ENCODE data around the gene NELFCD. TPM values are rescaled to one million over a fixed set of nuclear protein-coding genes. Genes with fewer than 3 reads are reported as not detected.

Gene NELFCD
- total and polyA plus RNA-seq, 10 of the 15 experiments (the other 5 are each of a cell fraction or from before 2014, with no cell fraction given) = 8.9 to 109 (median 82.9) TPM

DNA sequence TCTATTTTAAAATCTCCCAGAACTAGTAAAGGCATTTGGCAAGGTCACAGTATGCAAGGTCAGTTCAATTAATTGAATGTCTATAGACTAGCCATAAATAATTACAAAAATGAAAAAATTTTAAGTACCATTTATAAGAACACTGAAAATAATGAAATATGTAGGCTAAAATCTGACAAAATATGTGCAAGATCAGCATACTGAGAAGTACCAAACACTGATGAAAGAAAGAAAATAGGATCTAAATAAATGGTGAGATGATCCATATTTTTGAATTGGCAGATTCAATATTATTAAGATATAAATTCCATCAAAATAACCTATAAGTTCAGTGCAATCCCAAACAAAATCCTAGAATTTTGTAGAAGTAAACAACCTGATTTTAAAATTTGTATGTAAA is 28.0 kb upstream of the NELFCD start:
- H3K27me3 ChIP-seq (replicated peaks in 1 of 2; ENCODE audit: control insufficient read depth in 2 of 2, insufficient read depth in 2 of 2, low read length in 1 of 2) = no peaks in the 10 kb centered on the region
- ChIA-PET RAD21 (ENCODE audit: unreplicated experiment) (no interaction called here), CTCF (no interaction called here), POLR2A (no interaction called here), SMC1A (ENCODE audit: uncharacterized antibody, unreplicated experiment) (no interaction called here)
- H3K4me2 ChIP-seq (ENCODE audit: control insufficient read depth, insufficient read depth) = no peak overlapping the region
- ATAC-seq = no peak
- H3K36me3 ChIP-seq (ENCODE audit: control insufficient read depth in 2 of 2, insufficient read depth in 2 of 2, low read length in 1 of 2) = no peaks in the 10 kb centered on the region
- no peaks in the 10 kb centered on the region for H3K9me3 ChIP-seq (replicated peaks; ENCODE audit: control insufficient read depth, insufficient read depth, low read length)
- no peak for TF ChIP-seq ZNF24 (IDR thresholded peaks at IDR 0.05)
- no peak for TF ChIP-seq CBX5 (IDR thresholded peaks at IDR 0.05; ENCODE audit: low read depth)
- TF ChIP-seq NR2C2 (IDR thresholded peaks at IDR 0.05; ENCODE audit: borderline replicate concordance, control insufficient read depth, insufficient read length, low read depth) = no peak
- TF ChIP-seq IRF4 (IDR thresholded peaks at IDR 0.05; ENCODE audit: low read depth, low read length) = no peak
- TF ChIP-seq, protein P1, sequence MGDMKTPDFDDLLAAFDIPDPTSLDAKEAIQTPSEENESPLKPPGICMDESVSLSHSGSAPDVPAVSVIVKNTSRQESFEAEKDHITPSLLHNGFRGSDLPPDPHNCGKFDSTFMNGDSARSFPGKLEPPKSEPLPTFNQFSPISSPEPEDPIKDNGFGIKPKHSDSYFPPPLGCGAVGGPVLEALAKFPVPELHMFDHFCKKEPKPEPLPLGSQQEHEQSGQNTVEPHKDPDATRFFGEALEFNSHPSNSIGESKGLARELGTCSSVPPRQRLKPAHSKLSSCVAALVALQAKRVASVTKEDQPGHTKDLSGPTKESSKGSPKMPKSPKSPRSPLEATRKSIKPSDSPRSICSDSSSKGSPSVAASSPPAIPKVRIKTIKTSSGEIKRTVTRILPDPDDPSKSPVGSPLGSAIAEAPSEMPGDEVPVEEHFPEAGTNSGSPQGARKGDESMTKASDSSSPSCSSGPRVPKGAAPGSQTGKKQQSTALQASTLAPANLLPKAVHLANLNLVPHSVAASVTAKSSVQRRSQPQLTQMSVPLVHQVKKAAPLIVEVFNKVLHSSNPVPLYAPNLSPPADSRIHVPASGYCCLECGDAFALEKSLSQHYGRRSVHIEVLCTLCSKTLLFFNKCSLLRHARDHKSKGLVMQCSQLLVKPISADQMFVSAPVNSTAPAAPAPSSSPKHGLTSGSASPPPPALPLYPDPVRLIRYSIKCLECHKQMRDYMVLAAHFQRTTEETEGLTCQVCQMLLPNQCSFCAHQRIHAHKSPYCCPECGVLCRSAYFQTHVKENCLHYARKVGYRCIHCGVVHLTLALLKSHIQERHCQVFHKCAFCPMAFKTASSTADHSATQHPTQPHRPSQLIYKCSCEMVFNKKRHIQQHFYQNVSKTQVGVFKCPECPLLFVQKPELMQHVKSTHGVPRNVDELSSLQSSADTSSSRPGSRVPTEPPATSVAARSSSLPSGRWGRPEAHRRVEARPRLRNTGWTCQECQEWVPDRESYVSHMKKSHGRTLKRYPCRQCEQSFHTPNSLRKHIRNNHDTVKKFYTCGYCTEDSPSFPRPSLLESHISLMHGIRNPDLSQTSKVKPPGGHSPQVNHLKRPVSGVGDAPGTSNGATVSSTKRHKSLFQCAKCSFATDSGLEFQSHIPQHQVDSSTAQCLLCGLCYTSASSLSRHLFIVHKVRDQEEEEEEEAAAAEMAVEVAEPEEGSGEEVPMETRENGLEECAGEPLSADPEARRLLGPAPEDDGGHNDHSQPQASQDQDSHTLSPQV (IDR thresholded peaks at IDR 0.05) = no peak
- TF ChIP-seq KLF5 (IDR thresholded peaks at IDR 0.05; ENCODE audit: partially characterized antibody) = no peak
- no peak for TF ChIP-seq YBX1 (IDR thresholded peaks at IDR 0.05)
- no peak for TF ChIP-seq ZNF274 (IDR thresholded peaks at IDR 0.05; ENCODE audit: insufficient read depth, insufficient read length)
- TF ChIP-seq, protein P2, sequence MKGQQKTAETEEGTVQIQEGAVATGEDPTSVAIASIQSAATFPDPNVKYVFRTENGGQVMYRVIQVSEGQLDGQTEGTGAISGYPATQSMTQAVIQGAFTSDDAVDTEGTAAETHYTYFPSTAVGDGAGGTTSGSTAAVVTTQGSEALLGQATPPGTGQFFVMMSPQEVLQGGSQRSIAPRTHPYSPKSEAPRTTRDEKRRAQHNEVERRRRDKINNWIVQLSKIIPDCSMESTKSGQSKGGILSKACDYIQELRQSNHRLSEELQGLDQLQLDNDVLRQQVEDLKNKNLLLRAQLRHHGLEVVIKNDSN (IDR thresholded peaks at IDR 0.05; ENCODE audit: borderline replicate concordance, extremely low read length, insufficient read depth, low read depth, low read length) = no peak
- TF ChIP-seq ATF7 (IDR thresholded peaks at IDR 0.05; ENCODE audit: low read depth) = no peak
- TF ChIP-seq CBX3 (IDR thresholded peaks at IDR 0.05; ENCODE audit: borderline replicate concordance, low read depth) = no peak
- TF ChIP-seq CHD2 (IDR thresholded peaks at IDR 0.05; ENCODE audit: borderline replicate concordance, low read depth, low read length) = no peak
- no peak for TF ChIP-seq FOS (IDR thresholded peaks at IDR 0.05; ENCODE audit: borderline replicate concordance, extremely low read depth, insufficient read length)
- TF ChIP-seq SMAD5 (IDR thresholded peaks at IDR 0.05; ENCODE audit: low read depth) = no peak
- TF ChIP-seq NBN (IDR thresholded peaks at IDR 0.05) = no peak
- TF ChIP-seq SIX5 (IDR thresholded peaks at IDR 0.05; ENCODE audit: low read depth, low read length, severe bottlenecking) = no peak
- TF ChIP-seq ZNF622 (IDR thresholded peaks at IDR 0.05) = no peak
- no peak for TF ChIP-seq TCF7 (IDR thresholded peaks at IDR 0.05; ENCODE audit: borderline replicate concordance)
- H3K9ac ChIP-seq (ENCODE audit: control insufficient read depth, insufficient read depth, low read length) = no peak overlapping the region
- no peak overlapping the region for H2AFZ ChIP-seq (ENCODE audit: control insufficient read depth, low read depth, low read length)
- H3K4me1 ChIP-seq (ENCODE audit: control insufficient read depth, insufficient read depth, low read length) = no peaks in the 10 kb centered on the region
- DNase-seq (ENCODE audit: low read depth, low spot score) = no peak
- no peak overlapping the region for H3K4me3 ChIP-seq
- in situ Hi-C loops (cut with MboI) (no loop called here), intact Hi-C loops (cut with micrococcal nuclease; ENCODE audit: unreplicated experiment) (no loop called here)
- no peak for FAIRE-seq
- no peaks in the 10 kb centered on the region for H4K20me1 ChIP-seq (ENCODE audit: control insufficient read depth, insufficient read depth)
- H3K27ac ChIP-seq (ENCODE audit: control insufficient read depth, insufficient read depth) = no peak overlapping the region
- no TSS peak for BruUV-seq (replicated peaks)
- H3K79me2 ChIP-seq (ENCODE audit: control insufficient read depth, insufficient read depth, low read length) = no peaks in the 10 kb centered on the region
